ENCODE measurements around the gene MAFB.

DNA sequence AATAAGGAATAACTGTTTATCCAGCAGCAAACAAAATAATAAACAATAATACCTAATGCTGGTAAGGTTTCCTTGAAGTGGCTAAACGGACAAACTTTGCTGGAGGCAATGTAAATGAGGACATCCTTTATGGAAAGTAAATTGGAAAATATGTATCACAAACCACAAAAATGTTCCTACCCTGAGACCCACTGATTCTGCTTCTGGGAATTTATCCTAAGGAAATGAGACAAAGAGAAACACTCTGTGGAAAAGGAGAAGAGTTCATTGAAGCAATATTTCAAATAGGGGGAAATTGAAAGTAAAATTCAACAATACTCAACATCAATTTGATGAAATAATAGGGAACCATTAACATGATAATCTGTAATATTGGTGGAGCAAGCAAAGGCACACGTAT is 37.9 kb downstream of the MAFB start:
- TF ChIP-seq, protein P1, sequence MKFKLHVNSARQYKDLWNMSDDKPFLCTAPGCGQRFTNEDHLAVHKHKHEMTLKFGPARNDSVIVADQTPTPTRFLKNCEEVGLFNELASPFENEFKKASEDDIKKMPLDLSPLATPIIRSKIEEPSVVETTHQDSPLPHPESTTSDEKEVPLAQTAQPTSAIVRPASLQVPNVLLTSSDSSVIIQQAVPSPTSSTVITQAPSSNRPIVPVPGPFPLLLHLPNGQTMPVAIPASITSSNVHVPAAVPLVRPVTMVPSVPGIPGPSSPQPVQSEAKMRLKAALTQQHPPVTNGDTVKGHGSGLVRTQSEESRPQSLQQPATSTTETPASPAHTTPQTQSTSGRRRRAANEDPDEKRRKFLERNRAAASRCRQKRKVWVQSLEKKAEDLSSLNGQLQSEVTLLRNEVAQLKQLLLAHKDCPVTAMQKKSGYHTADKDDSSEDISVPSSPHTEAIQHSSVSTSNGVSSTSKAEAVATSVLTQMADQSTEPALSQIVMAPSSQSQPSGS (CRISPR knock-in tag; IDR thresholded peaks at IDR 0.05): no peak
- TF ChIP-seq POLR2AphosphoS2 (IDR thresholded peaks at IDR 0.05; ENCODE audit: low read length) (no peak), BRD9 (IDR thresholded peaks at IDR 0.05; ENCODE audit: low read depth, partially characterized antibody) (no peak), POLR2A (conservative IDR thresholded peaks at IDR 0.05) (no peak), MTA3 (IDR thresholded peaks at IDR 0.05; ENCODE audit: borderline replicate concordance) (no peak), ZNF143 (CRISPR knock-in tag; IDR thresholded peaks at IDR 0.05) (no peak), SIN3A (IDR thresholded peaks at IDR 0.05; ENCODE audit: borderline replicate concordance in 2 of 2, control insufficient read depth in 1 of 2, low read depth in 2 of 2, low read length in 2 of 2) (no peak), CHD1 (IDR thresholded peaks at IDR 0.05; ENCODE audit: low read length) (no peak), SMAD1 (IDR thresholded peaks at IDR 0.05; ENCODE audit: low read depth, low read length, partially characterized antibody) (no peak), JUN (IDR thresholded peaks at IDR 0.05; ENCODE audit: borderline replicate concordance, low read depth, low read length) (no peak), JUN (CRISPR knock-in tag; IDR thresholded peaks at IDR 0.05; ENCODE audit: borderline replicate concordance) (no peak), YBX1 (IDR thresholded peaks at IDR 0.05) (no peak)
- TF ChIP-seq, protein P2, sequence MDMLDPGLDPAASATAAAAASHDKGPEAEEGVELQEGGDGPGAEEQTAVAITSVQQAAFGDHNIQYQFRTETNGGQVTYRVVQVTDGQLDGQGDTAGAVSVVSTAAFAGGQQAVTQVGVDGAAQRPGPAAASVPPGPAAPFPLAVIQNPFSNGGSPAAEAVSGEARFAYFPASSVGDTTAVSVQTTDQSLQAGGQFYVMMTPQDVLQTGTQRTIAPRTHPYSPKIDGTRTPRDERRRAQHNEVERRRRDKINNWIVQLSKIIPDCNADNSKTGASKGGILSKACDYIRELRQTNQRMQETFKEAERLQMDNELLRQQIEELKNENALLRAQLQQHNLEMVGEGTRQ (CRISPR knock-in tag; IDR thresholded peaks at IDR 0.05): no peak
- TF ChIP-seq, protein P3, sequence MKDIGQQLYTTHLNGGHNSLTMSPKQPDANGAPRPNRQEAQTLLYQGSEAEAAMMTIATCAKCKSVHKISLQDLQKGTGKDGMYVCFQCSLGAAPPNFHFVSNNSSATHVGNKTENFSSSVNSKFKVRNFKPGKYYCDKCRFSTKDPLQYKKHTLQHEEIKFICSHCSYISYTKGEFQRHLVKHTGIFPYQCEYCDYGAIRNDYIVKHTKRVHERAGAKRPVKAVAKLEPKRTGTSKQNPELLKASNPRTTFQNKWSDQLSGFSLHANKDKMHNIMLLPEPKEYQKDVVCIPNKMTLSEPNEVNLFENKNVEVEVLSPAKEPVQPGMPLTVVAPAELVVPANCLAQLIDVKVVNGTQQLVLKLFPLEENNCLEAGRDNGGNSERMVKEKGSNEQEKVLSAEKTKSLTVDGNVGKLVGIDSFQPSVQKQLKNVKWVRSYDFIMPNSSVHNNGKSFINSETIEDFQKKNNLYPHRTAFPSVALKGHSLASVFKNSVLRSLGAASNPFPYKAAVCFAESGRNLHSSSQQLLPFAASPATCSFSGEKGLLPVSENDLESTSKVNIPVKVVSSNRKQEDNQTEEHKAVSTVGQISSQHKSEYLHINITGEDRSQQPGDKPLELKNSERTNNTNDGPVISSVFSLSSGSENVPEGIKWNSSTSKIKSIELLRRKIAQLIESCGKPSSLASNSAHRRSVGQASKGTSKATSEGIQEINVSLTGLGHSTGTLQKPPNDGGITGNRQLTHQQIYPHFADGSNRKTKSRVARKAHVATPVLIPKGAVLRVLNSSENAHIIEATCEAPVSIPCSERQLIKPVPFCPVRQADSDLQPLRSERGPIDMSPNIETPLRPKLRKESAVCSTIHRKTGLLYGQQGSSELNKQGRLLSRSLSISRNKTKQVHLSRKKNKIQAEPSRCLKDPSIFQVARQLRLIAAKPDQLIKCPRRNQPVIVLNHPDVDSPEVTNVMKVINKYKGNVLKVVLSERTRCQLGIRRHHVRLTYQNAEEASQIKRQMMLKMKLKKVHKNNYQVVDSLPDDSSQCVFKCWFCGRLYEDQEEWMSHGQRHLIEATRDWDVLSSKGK (CRISPR knock-in tag; IDR thresholded peaks at IDR 0.05): no peak
